T47D (cell line): Measurements from ENCODE around the gene GYG1.

Experiments used
- DNase-seq, 2 experiments: peaks; one replicate each; pipeline versions ENCODE4 v3.0.0 to v3.0.0-alpha.2; 2011 to 2012; ENCODE audit warnings: low read depth in 1 of 2, low spot score in 1 of 2
- JUND ChIP-seq: IDR thresholded peaks from 2 replicates; pipeline ENCODE4 v1.6.1; 2012; ENCODE audit warnings: low read depth
- in situ Hi-C: cut with HindIII; loops from 2 replicates; pipeline ENCODE4 v1.10.0; 2016; ENCODE audit warnings: low sequenced_read_pairs, low pct_unique_long_range_greater_than_20kb

The GYG1 gene

DNA sequence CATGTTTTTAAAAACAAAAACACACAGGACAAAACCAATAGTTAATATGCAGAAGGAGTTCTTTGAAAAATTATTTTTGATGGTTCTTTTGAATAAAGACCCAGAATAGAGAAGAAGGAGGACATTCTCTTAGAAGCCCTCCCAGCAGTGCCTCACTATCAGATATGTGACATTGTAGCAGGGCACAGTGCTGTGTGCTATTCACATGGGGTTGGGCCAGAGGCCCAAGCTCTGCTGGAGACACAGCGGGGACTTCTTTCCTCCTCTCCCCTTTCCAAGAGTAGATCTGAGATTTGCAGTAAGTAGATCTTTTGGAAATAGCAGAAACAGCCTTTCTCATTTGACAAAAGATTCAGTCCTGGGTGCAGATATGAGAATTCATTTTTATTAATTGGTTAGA, 6.3 kb downstream of the GYG1 start:
- TF ChIP-seq JUND = no peak
- in situ Hi-C loops = no loop called here
- no peak for DNase-seq

DNA sequence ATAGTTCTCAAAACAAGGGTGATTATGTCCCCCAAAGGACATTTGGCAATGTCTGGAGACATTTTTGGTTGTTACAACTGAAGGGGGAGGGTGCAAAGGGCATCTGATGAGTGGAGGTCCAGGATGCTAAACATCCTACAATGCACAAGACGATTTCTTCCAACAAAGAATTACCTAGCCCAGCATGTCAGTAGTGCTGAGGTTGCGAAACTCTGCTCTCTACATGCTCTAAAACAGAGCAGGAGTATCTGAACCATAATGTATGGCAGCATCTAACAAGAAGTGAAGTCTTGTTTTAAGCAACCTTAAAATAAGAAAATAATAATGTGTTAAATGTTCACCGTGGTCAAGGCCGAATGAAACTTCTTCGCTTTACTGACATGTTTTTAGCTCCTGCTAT, 7.0 kb downstream of the GYG1 start:
- in situ Hi-C loops = no loop called here
- no peak for DNase-seq
- TF ChIP-seq JUND = no peak

DNA sequence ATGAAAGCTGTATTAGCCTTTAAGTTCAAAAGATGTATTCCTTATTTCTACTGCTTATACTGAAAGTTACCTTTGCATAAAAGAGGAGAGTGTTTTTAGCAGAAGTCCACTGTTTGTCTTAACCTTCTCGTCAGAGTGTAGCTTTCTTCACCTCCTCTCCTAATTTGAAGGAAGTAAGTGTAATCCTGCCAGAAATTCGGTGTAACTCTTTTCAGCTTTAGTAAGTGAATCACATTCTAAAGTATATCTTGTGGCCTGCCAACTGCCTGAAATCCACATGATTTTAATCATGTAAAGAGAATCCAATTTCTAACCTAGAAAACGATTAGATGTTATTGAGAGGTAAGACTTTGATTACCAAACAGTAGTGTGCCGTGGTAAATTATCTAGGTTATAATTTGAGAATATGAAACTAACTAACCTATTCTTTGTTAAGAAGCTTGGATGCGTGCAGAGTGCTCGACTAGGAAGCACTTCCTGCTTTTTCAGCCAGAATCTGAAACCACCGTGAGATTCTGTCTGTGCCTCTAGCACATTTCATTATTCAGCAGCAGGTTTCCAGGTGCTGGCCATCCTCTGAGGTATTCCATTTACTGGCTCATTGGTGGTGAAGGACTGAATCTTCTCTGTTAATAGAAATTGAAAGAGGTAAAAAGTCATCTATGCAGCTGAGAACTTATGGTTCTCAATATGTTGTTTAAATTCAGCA, 7.5 kb downstream of the GYG1 start:
- no peak for DNase-seq
- in situ Hi-C loops = no loop called here
- TF ChIP-seq JUND = no peak

DNA sequence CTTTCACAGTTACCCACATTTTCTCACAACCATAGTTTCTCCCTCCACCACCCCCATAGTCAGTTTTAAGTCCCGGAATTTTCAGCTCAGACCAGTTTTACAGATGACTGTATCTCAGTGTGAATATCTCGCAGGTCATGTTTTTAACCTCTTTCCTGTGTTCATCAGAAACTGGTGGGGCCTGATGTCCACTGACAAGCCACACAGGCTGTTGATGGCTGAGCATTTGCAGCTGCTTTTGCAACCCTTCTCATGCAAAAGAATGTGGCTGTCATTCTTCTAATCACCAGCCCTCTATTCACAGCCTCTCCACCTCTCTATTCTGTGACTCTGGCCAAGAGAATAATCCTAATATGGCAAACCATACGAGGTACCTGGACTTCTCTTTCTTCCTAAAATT, 8.5 kb downstream of the GYG1 start:
- no peak for TF ChIP-seq JUND
- DNase-seq = no peak
- in situ Hi-C loops = no loop called here

DNA sequence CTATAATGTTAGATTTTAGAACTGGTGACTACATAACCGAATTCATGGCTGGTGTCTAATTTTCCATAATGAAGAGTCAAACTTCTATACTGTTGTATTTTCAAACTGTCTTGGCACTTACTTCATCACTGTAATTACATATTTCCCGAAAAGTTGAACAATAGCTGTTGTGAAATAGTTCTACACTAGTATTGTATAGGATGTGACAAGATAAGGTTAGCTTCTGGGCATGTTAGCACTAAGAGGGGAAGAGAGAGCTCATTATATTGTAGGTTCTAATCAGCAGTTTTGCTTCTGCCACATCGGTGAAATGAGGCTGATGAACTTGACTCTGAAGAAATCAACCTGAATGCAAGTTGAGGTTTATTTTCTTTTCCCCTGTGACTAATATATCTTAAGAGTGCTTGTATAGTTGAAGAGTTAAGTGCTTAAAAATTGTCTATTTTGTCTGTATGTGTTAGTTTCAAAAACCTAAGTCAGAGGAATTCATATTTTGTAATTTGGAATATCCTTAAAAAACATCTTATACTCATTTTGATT, 8.9 kb downstream of the GYG1 start:
- in situ Hi-C loops = no loop called here
- TF ChIP-seq JUND = no peak

DNA sequence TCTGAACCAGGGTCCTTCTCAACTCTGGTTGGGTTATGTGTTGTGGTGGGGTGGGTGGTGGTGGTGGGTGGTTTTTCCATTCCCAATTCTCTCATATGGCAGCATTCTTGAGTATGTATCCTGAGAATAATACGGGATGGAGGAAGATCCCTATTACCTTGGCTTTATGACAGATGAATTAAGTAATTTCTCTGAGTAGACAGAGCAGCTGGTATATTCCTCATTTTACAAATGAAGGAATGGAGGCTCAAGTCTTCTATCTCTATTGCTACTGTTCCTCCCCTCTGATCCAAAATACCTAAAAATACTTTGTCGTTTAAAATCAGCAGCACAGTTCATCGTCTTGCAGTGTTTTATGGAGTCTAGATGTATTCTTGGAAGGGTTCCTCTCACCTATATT, 10.4 kb downstream of the GYG1 start:
- TF ChIP-seq JUND = no peak
- DNase-seq = no peak
- in situ Hi-C loops = no loop called here

More for the DNA sequence above, 8.9 kb downstream of the GYG1 start:
- DNase-seq = no peak

DNA sequence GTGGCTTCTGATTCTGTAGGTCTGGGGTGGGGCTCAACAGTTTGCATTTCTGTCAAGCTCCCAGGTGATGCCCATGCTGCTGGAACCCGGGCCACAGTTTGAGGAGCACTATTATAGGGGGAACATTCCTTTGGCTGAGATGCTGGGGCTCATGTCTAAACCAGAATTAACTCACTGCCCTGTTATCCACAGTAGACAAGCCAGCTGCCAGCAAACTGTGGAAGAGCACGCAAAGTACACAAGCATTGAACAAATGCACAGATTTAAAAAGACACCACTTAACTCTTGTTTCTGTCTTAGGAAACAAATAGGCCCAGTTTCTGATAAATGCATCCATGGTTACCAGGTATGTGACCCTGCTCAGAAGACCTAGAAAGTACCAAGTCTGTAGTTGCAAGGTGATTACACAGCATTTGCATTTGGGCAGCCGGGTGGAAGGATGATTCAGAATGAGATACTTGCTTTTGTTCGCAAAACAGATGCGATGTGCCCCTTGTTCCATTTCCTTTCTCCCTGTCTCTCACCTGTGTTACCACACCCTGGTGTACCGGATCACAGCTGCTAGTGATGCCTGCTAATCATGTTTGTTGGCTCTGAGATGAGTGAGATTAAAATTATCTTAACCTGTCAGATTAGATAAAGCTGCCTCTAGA, 12.4 kb downstream of the GYG1 start:
- in situ Hi-C loops = no loop called here
- no peak for DNase-seq
- no peak for TF ChIP-seq JUND

DNA sequence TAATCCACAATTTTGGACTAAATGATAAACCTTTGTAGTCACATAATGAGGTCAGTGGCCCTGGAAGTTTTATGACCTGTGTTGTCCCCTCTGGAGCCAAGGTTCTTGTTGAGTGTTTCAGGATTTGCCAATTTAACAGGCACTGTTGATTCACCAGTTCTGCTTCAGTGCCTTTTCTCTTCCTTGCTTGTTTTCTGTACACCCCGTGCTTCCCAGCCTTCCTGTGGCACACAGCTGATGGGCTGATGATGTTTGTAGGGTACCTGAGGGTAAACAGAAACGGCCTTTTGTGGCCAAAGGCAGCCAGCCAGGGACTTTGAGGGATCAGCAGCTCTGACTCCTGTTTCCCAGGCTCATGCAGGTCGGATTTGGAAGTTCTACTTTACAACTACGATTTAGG, 13.3 kb downstream of the GYG1 start:
- in situ Hi-C loops = no loop called here
- peak in 1 of 2 experiments; percentile 60 for DNase-seq
- TF ChIP-seq JUND = no peak

DNA sequence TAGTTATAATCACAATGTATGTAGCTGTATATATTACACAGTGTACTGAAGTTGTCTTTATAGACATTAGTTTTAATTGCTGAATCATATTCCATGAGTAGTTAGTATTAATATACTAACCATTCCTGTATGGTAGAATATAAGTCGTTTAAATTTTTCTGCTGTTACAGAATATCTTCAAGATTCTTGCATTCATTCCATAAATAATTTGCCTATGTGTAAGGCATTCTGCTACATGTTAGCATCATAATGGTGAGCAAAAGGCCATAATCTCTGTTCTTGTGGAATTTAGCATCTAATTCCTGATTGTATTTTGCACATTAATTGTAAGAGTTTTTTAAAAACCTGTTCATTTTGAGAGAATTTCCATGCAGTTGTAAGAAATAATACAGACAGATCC, 14.1 kb downstream of the GYG1 start:
- in situ Hi-C loops = no loop called here
- no peak for DNase-seq
- TF ChIP-seq JUND = no peak

DNA sequence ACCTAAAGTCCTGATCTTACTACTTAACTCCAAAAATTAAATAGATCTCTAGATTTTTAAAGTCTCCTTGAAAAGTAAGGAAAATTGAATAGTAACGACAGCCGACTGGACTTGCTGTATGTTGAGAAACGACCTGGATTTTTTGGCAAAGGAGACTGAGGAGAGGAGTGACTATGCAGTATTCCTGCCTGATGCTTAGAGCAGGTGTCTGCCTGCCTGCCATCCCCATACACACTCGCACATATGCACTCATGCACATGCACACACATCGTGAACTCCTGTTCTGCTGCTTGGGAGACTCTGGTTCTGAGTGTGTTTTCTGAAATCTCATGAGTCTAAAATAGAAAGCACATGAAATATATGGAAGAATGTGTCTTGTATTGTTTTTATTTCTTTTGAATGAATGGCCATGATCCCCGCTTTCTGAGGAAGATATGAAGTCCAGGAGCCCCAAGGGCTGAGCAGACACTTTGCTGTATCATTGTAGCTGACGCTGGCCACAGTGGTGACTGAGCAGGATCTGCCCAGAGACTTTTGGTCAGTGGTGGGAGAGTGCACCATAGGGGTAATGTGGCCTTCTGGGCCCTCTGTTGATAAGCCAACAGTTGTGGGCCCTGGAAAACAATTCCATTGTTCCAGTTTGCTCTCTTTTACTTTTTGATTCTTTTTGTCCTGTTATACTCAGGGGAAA, 16.4 kb downstream of the GYG1 start:
- TF ChIP-seq JUND = no peak
- in situ Hi-C loops = no loop called here
- no peak for DNase-seq

DNA sequence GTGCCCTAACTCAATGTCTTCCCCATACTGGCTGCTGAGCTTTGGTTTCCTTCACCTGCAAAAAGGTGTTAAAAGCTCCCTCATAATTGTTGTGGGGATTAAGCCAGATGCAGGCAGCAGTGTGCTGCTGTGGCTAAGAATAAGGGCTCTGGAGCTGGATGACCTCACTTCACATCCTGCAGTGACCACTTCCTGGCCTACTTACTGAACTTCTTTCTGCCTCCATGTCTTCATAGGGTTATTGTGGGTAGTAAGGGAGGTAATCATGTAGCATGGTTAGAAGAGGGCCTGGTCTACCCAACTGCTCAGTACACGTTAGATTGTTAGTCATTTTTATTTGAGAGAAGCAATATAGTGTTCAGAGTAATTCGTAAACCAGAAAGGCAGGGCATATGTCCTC, 18.4 kb downstream of the GYG1 start:
- in situ Hi-C loops = no loop called here
- TF ChIP-seq JUND = no peak
- DNase-seq = no peak

DNA sequence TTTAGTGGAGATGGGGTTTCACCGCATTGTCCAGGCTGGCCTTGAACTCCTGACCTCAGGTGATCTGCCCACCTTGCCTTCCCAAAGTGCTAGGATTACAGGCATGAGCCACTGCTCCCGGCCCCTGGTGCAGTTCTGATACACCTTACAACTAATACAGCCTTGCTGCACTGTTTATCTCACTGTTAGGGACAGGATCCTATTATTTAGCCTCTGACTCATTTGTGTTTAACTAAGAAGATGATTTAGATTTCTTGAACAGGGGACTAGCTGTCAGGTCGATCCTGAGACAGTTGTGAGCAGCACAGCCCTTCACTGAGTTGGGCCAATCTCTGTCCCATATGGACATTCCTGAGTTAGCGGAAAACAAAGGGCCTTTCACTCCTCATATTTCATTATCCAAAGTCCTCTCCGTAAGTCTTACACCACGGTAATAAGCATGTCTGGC, 19.2 kb downstream of the GYG1 start:
- in situ Hi-C loops = no loop called here
- no peak for DNase-seq
- no peak for TF ChIP-seq JUND

DNA sequence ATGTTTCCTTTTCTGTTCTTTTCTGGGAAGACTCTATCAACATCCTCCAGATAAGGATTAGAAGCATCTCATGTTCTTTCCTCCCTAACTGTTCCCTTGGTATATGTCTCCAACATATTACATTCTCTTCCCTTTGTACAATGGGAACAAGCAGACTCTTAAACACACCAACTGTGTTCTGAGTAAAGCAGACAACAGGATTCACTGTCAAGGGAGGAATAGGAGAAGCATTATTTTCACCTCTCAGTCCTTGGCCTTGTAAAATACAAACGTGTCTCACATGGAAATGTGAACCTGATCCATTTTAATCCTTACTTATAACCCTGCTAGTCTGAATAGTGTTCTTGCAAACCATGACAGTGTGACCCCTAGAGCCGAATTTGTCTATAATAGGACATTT, 19.6 kb downstream of the GYG1 start:
- in situ Hi-C loops = no loop called here
- DNase-seq = no peak
- TF ChIP-seq JUND = no peak
